HepG2 (cell line): ENCODE results near the gene TMEM219. TPM values are rescaled to one million over a fixed set of nuclear protein-coding genes. Genes with fewer than 3 reads are reported as not detected.

ENCODE experiments used
- AGO2 ChIP-seq: fragments of 200-400 bp; formaldehyde crosslinking; optimal IDR thresholded peaks from 2 replicates; pipeline ENCODE3; 2017; ENCODE audit warnings: mild to moderate bottlenecking, low read depth, low read length, moderate library complexity
- CHD4 ChIP-seq: fragments of 200-600 bp; sonication (generic); IDR thresholded peaks from 2 replicates; pipeline ENCODE4 v1.7.0; 2017; ENCODE audit warnings: mild to moderate bottlenecking, low read length, borderline replicate concordance
- CTCF ChIP-seq: sonication (generic); formaldehyde crosslinking; IDR thresholded peaks from 2 replicates; pipeline ENCODE4 v1.5.0; 2020; ENCODE audit warnings: mild to moderate bottlenecking, missing genetic modification reagents, moderate library complexity
- EED ChIP-seq: sonication (generic); formaldehyde crosslinking; IDR thresholded peaks from 2 replicates; pipeline ENCODE4 v1.5.0; 2020; ENCODE audit warnings: mild to moderate bottlenecking, missing genetic modification reagents
- FOXK2 ChIP-seq: fragments of 450-650 bp; IDR thresholded peaks from 2 replicates; pipeline ENCODE4 v1.6.1; 2016
- HOXD1 ChIP-seq: sonication (generic); formaldehyde crosslinking; IDR thresholded peaks from 2 replicates; pipeline ENCODE4 v1.5.0; 2020; ENCODE audit warnings: missing genetic modification reagents
- KLF12 ChIP-seq: sonication (generic); formaldehyde crosslinking; IDR thresholded peaks from 2 replicates; pipeline ENCODE4 v1.4.0; 2020; ENCODE audit warnings: missing genetic modification reagents, borderline replicate concordance
- MED13 ChIP-seq: sonication (generic); formaldehyde crosslinking; IDR thresholded peaks from 2 replicates; pipeline ENCODE4 v1.5.0; 2020; ENCODE audit warnings: missing genetic modification reagents
- NBN ChIP-seq: fragments of 450-650 bp; conservative IDR thresholded peaks from 2 replicates; pipeline ENCODE4 v1.6.1; 2017
- NKX3-1 ChIP-seq: sonication (generic); formaldehyde crosslinking; IDR thresholded peaks from 2 replicates; pipeline ENCODE4 v1.5.0; 2020; ENCODE audit warnings: missing genetic modification reagents
- ONECUT2 ChIP-seq: sonication (generic); formaldehyde crosslinking; IDR thresholded peaks from 2 replicates; pipeline ENCODE4 v1.4.0; 2020; ENCODE audit warnings: missing genetic modification reagents
- RAD51 ChIP-seq: fragments of 450-650 bp; IDR thresholded peaks from 2 replicates; pipeline ENCODE4 v1.6.1; 2016; ENCODE audit warnings: borderline replicate concordance
- TFDP2 ChIP-seq: sonication (generic); formaldehyde crosslinking; IDR thresholded peaks from 2 replicates; pipeline ENCODE4 v1.4.0; 2020; ENCODE audit warnings: missing genetic modification reagents
- U2AF1 ChIP-seq: fragments of 200-400 bp; formaldehyde crosslinking; optimal IDR thresholded peaks from 2 replicates; pipeline ENCODE3; 2017; ENCODE audit warnings: mild to moderate bottlenecking, low read depth, low read length
- USF2 ChIP-seq, 2 experiments: sonication (generic) in 1 of 2; formaldehyde crosslinking in 1 of 2; IDR thresholded peaks; 2 replicates each; pipeline versions ENCODE4 v1.5.1 to v1.6.1; 2011 to 2020; ENCODE audit warnings: borderline replicate concordance in 1 of 2, low read depth in 1 of 2, low read length in 1 of 2, mild to moderate bottlenecking in 1 of 2, missing genetic modification reagents in 1 of 2, moderate library complexity in 1 of 2
- XBP1 ChIP-seq: sonication (generic); formaldehyde crosslinking; IDR thresholded peaks from 2 replicates; pipeline ENCODE4 v1.5.0; 2020; ENCODE audit warnings: missing genetic modification reagents
- ZBTB25 ChIP-seq: IDR thresholded peaks from 2 replicates; pipeline ENCODE4 v1.6.1; 2018; ENCODE audit warnings: missing genetic modification reagents
- ZFP90 ChIP-seq: sonication (generic); formaldehyde crosslinking; IDR thresholded peaks from 2 replicates; pipeline ENCODE4 v1.8.0; 2022; ENCODE audit warnings: missing genetic modification reagents, mild to moderate bottlenecking, inconsistent platforms, borderline replicate concordance
- ZMAT3 ChIP-seq: sonication (generic); formaldehyde crosslinking; conservative IDR thresholded peaks from 2 replicates; pipeline ENCODE4 v1.7.0; 2021; ENCODE audit warnings: missing genetic modification reagents
- ZNF576 ChIP-seq: sonication (generic); formaldehyde crosslinking; IDR thresholded peaks from 2 replicates; pipeline ENCODE4 v1.4.0; 2020; ENCODE audit warnings: mild to moderate bottlenecking, missing genetic modification reagents
- ZNF598 ChIP-seq: sonication (generic); formaldehyde crosslinking; IDR thresholded peaks from 2 replicates; pipeline ENCODE4 v1.5.1; 2020; ENCODE audit warnings: mild to moderate bottlenecking, missing genetic modification reagents, borderline replicate concordance
- ZNF780A ChIP-seq: sonication (generic); formaldehyde crosslinking; IDR thresholded peaks from 2 replicates; pipeline ENCODE4 v1.8.0; 2022; ENCODE audit warnings: mild to moderate bottlenecking, missing genetic modification reagents, moderate library complexity
- ZNF782 ChIP-seq: sonication (generic); formaldehyde crosslinking; IDR thresholded peaks from 2 replicates; pipeline ENCODE4 v1.4.0; 2020; ENCODE audit warnings: missing genetic modification reagents, mild to moderate bottlenecking, borderline replicate concordance
- polyA plus RNA-seq, 8 experiments: library from polyadenylated mRNA; depleted of rRNA in 3 of 8; stranded (reverse) in 7 of 8; unstranded in 1 of 8; fragments of >200 nt; fragmentation: Illumina TruSeq in 4 of 8; extraction: Trizol in 4 of 8; gene quantifications; 2 replicates each; pipeline versions ENCODE4 v1.2.1 to v1.2.3, GENCODE V29; 2011 to 2016; ENCODE audit warnings: low read depth in 4 of 8, missing spikeins in 1 of 8, mixed read lengths in 1 of 8; ENCODE audit not compliant: insufficient read depth in 1 of 8
- total RNA-seq, 5 experiments: library from RNA; depleted of rRNA; stranded (reverse); fragments of >200 nt; fragmentation: Illumina TruSeq; extraction: Trizol; gene quantifications; 2 replicates each; pipeline ENCODE4 v1.2.3, GENCODE V29; 2016; ENCODE audit warnings: low read depth in 1 of 5

The TMEM219 gene
- total and polyA plus RNA-seq, 2 of the 13 experiments (the other 11 are each of a cell fraction or from before 2014, with no cell fraction given): 105 to 115 TPM

GRCh38 chr16:29925781-29926710, 35.8 kb upstream of the TMEM219 start, which contains the start of gene KCTD13 (continued):
- TF ChIP-seq CHD4 (no peak), EED (CRISPR knock-in tag) (peak; percentile 87), TFDP2 (CRISPR knock-in tag) (peak; percentile 91), RAD51 (no peak), ZFP90 (CRISPR knock-in tag) (peak; percentile 87), NKX3-1 (peak; percentile 95), ZNF780A (CRISPR knock-in tag) (no peak; the same call in none of the 2 replicates), ONECUT2 (no peak), HOXD1 (CRISPR knock-in tag) (peak; percentile 88), ZBTB25 (no peak; the same call in 1 of the 2 replicates), FOXK2 (no peak), ZMAT3 (CRISPR knock-in tag) (peak; percentile 79; the same call in 1 of the 2 replicates), ZNF782 (CRISPR knock-in tag) (no peak), AGO2 (peak; percentile 15), USF2 (IDR thresholded peaks at IDR 0.05; ENCODE audit: low read depth, low read length) (no peak), USF2 (CRISPR knock-in tag; IDR thresholded peaks at IDR 0.05; ENCODE audit: borderline replicate concordance) (no peak), MED13 (peak; percentile 88), ZNF576 (CRISPR knock-in tag) (peak; percentile 81; the same call in 1 of the 2 replicates), ZNF598 (no peak; the same call in 1 of the 2 replicates), U2AF1 (peak; percentile 84), XBP1 (CRISPR knock-in tag) (no peak; the same call in 1 of the 2 replicates), CTCF (no peak; the same call in 1 of the 2 replicates), KLF12 (CRISPR knock-in tag) (peak; percentile 96), NBN (no peak)
